Activated CD4-positive, alpha-beta T cell treated with anti-CD3 and anti-CD28 coated beads, Interleukin-2, amount 50 U/mL, for 24 hours (primary cell): Measurements from ENCODE around the gene GADD45GIP1.
A peak's percentile ranks its signal among the peaks of the same experiment; 100 is the strongest.

Experiments used
- DNase-seq, 2 donors: peaks; one replicate each; pipeline ENCODE4 v3.0.0-alpha.2; 2020; ENCODE audit warnings: low read depth in 1 of 2, low spot score in 1 of 2

Gene GADD45GIP1

DNA sequence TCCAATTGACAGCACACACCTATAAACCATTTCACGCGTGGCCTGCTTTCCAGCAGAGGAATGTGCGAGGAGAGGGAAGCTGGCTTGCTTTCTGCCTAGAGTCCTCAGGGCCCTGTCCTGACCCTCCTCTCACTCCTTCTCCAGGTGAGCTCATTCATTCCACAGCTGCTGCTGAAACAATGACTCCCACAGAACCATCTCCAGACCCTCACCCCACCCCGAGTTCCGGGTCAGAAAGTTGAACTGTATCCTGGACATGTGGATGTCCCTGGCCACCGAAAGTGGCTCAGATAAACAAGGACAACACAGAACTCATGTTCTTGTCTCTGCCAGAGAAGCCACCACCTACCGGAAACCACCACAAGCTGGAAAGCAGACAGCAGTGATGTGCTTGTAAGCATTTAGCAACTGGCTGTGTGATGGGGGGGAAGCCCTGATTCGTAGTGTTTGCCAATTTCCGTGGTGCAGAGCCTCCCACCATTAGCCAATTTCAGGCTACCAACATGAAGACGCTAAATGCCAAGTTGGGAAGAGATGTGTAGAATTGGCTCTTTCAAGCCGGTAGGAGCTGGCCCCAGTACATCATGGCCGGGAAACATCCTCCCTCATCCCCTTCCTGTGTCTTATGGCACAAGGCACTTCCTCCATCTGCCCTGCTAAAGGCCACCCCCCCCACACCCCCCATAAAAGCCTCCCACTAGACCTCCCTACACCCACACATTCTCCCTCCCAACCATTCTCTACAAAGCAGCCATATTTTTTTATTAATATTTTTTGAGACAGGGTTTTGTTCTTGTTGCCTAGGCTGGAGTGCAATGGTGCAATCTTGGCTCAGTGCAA lies 43.0 kb downstream of the GADD45GIP1 start:
- peak in 1 of 2 donors; percentile 39 for DNase-seq

DNA sequence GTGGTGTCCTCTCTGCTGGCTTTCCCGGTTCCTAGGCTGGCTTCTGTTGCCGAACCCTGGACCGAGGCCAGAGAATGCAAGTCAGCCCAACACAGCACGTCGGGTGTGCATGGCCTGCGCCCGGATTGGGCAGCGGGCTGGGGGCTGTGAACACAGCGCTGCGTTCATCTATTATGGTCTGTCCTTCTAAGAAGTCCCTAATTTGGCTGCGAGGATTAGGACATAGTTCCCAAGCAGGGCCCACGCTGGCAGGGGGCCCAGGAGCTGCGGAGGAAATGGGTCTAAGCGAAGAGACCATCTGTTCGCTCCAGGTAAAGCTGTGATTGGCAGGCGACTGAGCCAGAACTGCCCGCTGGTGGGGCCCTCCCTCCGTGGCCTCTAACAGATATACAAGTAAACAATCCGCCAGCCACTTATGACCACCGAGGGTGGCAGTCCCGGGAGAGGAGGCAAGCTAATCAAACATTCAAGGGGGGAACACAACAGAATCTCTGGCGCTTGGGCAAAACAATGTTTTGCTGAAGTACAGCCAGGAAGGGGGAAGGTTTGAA lies 43.9 kb downstream of the GADD45GIP1 start:
- DNase-seq: no peak

DNA sequence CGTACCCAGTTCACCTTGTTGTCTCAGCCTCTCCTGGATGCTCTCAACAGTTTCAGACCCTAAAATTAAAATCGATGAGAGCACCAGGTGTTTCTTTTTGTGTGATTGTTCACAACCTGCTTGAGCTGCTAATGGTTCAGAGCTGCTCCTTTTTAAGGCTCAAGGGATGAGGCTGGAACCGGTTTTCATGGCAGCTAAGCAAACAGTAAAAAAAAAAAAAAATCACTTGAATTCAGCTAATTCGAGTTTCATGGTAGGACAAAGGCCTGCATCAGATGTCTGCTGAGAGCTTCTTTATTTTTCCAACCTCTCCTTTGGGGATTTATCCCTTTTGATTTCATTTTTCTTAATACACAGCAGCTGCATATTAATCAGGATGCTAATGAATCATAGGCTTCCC lies 44.5 kb downstream of the GADD45GIP1 start:
- no peak for DNase-seq

DNA sequence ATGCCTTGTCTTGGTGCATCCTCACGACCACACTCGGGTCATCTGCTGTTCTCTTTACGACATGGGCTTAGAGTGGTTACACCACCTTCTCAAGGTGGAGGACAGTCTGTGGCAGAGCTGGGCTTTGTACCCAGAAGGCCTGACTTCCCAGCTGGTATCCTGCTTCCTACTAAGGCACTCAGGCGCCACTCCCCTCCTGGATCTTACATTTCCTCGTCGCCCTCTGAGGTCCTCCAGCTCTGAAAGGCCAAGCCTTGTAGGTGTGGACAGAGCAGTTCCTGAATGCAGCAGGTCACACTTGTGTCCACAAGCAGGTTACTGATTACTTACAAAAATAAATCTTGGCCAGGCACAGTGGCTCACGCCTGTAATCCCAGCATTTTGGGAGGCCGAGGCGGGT lies 49.9 kb downstream of the GADD45GIP1 start:
- DNase-seq: no peak
